PC-3 (cell line): Measurements from ENCODE around the gene PTPN23.

ENCODE experiments used
- CTCF ChIP-seq: fragments of 300-600 bp; sonication (generic); conservative IDR thresholded peaks from 2 replicates; pipeline ENCODE4 v1.5.1; 2017; ENCODE audit warnings: antibody characterized with exemption, low read depth, mild to moderate bottlenecking, low read length
- EZH2 ChIP-seq: fragments of 300-600 bp; sonication (generic); IDR thresholded peaks from one replicate; pipeline ENCODE4 v1.6.1; 2017; ENCODE audit warnings: antibody characterized with exemption, mild to moderate bottlenecking, low read length; ENCODE audit not compliant: unreplicated experiment
- EZH2phosphoT487 ChIP-seq: fragments of 300-600 bp; sonication (generic); IDR thresholded peaks from 2 replicates; pipeline ENCODE4 v1.6.1; 2018; ENCODE audit warnings: mild to moderate bottlenecking, antibody characterized with exemption, low read length, borderline replicate concordance

- no peak for TF ChIP-seq CTCF
- no peak for TF ChIP-seq EZH2
- no peak for TF ChIP-seq EZH2phosphoT487
These were observed 35.9 kb upstream of the PTPN23 start for GRCh38 chr3:47344971-47345370.
